GM12874 (cell line): ENCODE data around the gene GNPTG.

Experiments used
- CTCF ChIP-seq: IDR thresholded peaks from 2 replicates; pipeline ENCODE4 v1.5.1; 2011; ENCODE audit warnings: low read depth, mild to moderate bottlenecking, control low read depth, low read length, moderate library complexity; ENCODE audit not compliant: insufficient read depth

Gene GNPTG

GRCh38 chr16:1349351-1349750 is 2.4 kb upstream of the GNPTG start:
- TF ChIP-seq CTCF = no peak

- no peak for TF ChIP-seq CTCF
Observed at GRCh38 chr16:1349951-1350350, 1.8 kb upstream of the GNPTG start.

- TF ChIP-seq CTCF = no peak
Observed at GRCh38 chr16:1350691-1351090, 1.0 kb upstream of the GNPTG start.

DNA sequence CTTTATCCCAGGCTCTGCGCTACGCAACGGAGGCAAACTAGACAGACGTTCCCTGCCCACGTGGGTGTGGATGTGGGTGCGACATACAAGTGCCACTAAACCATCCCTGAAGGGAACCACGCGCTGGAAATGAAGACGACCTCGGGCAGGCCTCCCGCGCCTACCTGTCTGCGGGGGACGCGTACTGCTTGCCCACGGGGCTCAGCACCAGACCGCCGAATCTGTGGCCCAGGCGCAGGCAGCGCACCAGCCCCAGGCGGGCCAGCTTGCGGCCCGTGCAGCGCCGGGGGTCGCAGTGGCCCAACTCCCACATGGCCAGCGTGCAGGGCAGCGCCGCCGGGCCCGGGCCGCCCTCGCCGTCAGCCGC is 533 bp upstream of the GNPTG start:
- TF ChIP-seq CTCF = no peak

- TF ChIP-seq CTCF = no peak
Observed at GRCh38 chr16:1354815-1355540, 3.2 kb downstream of the GNPTG start.

DNA sequence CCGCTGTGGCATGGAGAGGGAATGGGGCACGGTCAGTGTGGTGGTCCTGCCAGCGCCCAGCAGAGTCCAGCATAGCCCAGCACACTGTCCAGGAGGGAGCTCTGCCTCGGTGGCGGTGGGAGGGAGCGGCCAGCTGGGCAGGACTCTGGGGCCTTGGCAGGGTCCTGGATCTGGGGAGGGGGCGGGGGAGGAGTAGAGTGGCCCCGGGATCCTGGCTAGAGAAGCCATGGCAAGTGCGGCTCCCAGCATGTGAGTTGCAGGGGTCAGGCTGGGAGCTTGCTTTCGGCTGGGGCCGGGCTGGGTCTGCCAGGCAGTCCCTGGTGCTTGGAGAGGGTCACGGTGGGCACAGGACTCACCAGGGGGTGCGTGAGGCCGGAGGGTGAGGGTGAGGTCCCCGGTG is 3.9 kb downstream of the GNPTG start:
- TF ChIP-seq CTCF = no peak

- TF ChIP-seq CTCF = no peak
Observed at GRCh38 chr16:1356061-1356900, 4.5 kb downstream of the GNPTG start.
